DND-41 (cell line): ENCODE data around the gene TCF12.

ENCODE experiments used
- ATAC-seq: fragments of 200-7000 bp; cut with Tn5 transposase; 3 replicates; pipeline ENCODE4 v1.9.1; 2021; ENCODE audit warnings: low read depth; ENCODE audit not compliant: insufficient read depth
- DNase-seq: peaks from one replicate; pipeline ENCODE4 v3.0.0-alpha.2; 2020
- H2AFZ ChIP-seq: 2 replicates; pipeline ENCODE4 v1.6.0; 2012; ENCODE audit warnings: low read depth, low read length
- H3K27ac ChIP-seq: 2 replicates; pipeline ENCODE4 v1.5.1; 2012; ENCODE audit warnings: low read length, inconsistent platforms
- H3K27me3 ChIP-seq: fragments of 200-600 bp; sonication (generic); 2 replicates; pipeline ENCODE4 v1.6.0; 2012; ENCODE audit warnings: low read length, mild to moderate bottlenecking, inconsistent platforms; ENCODE audit not compliant: insufficient read depth, poor library complexity
- H3K36me3 ChIP-seq: 2 replicates; pipeline ENCODE4 v1.5.1; 2012; ENCODE audit warnings: low read length, inconsistent platforms; ENCODE audit not compliant: insufficient read depth
- H3K4me1 ChIP-seq: 2 replicates; pipeline ENCODE4 v1.5.1; 2012; ENCODE audit warnings: mild to moderate bottlenecking, low read length; ENCODE audit not compliant: insufficient read depth
- H3K4me2 ChIP-seq: 2 replicates; pipeline ENCODE4 v1.6.0; 2012; ENCODE audit warnings: mild to moderate bottlenecking, moderate library complexity, low read length, inconsistent platforms; ENCODE audit not compliant: insufficient read depth
- H3K4me3 ChIP-seq, 2 experiments: fragments of 200-600 bp in 1 of 2; shearing (Covaris generic) in 1 of 2; 2 replicates each; pipeline ENCODE4 v1.5.1; 2012 to 2016; ENCODE audit warnings: inconsistent platforms in 2 of 2, low read length in 2 of 2, mild to moderate bottlenecking in 2 of 2, low read depth in 1 of 2, moderate library complexity in 1 of 2
- H3K79me2 ChIP-seq: 2 replicates; pipeline ENCODE4 v1.6.0; 2012; ENCODE audit warnings: low read length, inconsistent platforms; ENCODE audit not compliant: insufficient read depth
- H3K9ac ChIP-seq: 2 replicates; pipeline ENCODE4 v1.6.0; 2012; ENCODE audit warnings: low read depth, mild to moderate bottlenecking, inconsistent platforms, low read length, moderate library complexity
- H3K9me3 ChIP-seq: 2 replicates; pipeline ENCODE4 v1.5.1; 2012; ENCODE audit warnings: low read length, moderate library complexity, mild to moderate bottlenecking, inconsistent platforms; ENCODE audit not compliant: insufficient read depth, severe bottlenecking
- H4K20me1 ChIP-seq: 2 replicates; pipeline ENCODE4 v1.6.0; 2012; ENCODE audit warnings: low read length; ENCODE audit not compliant: insufficient read depth
- CTCF ChIP-seq: IDR thresholded peaks from 2 replicates; pipeline ENCODE4 v1.5.1; 2012; ENCODE audit warnings: borderline replicate concordance, low read length, moderate library complexity, mild to moderate bottlenecking; ENCODE audit not compliant: poor library complexity, severe bottlenecking; ENCODE audit errors: extremely low read depth
- EZH2 ChIP-seq: IDR thresholded peaks from 3 replicates; pipeline ENCODE4 v1.6.1; 2012; ENCODE audit warnings: borderline replicate concordance, low read depth, mild to moderate bottlenecking, moderate library complexity, low read length, inconsistent platforms; ENCODE audit not compliant: severe bottlenecking

Gene TCF12

GRCh38 chr15:56913670-56914069, 4.8 kb upstream of the TCF12 start:
- ATAC-seq: no peak
- H3K4me2 ChIP-seq: no peak overlapping the region
- peaks cover under 1% of the 10 kb centered on the region; the same call in 1 of the 2 replicates for H3K36me3 ChIP-seq

GRCh38 chr15:56915888-56916287, 2.6 kb upstream of the TCF12 start:
- Histone ChIP-seq H3K4me2 (no peak overlapping the region), H4K20me1 (no peaks in the 10 kb centered on the region), H3K27ac (no peak overlapping the region), H3K4me3 (no peak overlapping the region), H3K27me3 (no peaks in the 10 kb centered on the region), H3K4me1 (peaks cover 36% of the 10 kb centered on the region), H2AFZ (no peak overlapping the region), H3K36me3 (peaks cover 19% of the 10 kb centered on the region), H3K9me3 (no peaks in the 10 kb centered on the region), H3K9ac (no peak overlapping the region), H3K79me2 (peaks cover 30% of the 10 kb centered on the region)
- TF ChIP-seq CTCF (no peak), EZH2 (no peak)
- ATAC-seq (no peak), DNase-seq (no peak)

More at GRCh38 chr15:56913670-56914069, 4.8 kb upstream of the TCF12 start:
- no peak overlapping the region for H2AFZ ChIP-seq
- H3K27me3 ChIP-seq: no peaks in the 10 kb centered on the region
- DNase-seq: no peak
- H4K20me1 ChIP-seq: no peaks in the 10 kb centered on the region
- H3K27ac ChIP-seq: no peak overlapping the region
- no peak overlapping the region for H3K4me3 ChIP-seq
- TF ChIP-seq EZH2 (no peak), CTCF (no peak)
- peaks cover 8% of the 10 kb centered on the region for H3K79me2 ChIP-seq
- H3K9me3 ChIP-seq: no peaks in the 10 kb centered on the region
- H3K4me1 ChIP-seq: peaks cover 29% of the 10 kb centered on the region
- H3K9ac ChIP-seq: no peak overlapping the region

- H3K9ac ChIP-seq: no peak overlapping the region
- ATAC-seq (no peak), DNase-seq (no peak)
- peak overlapping the region; percentile 70; the same call in 1 of the 2 replicates for H3K4me2 ChIP-seq
- no peak for TF ChIP-seq EZH2
- no peak for TF ChIP-seq CTCF
- H3K9me3 ChIP-seq: no peaks in the 10 kb centered on the region
- H3K4me1 ChIP-seq: peaks cover 47% of the 10 kb centered on the region
- H4K20me1 ChIP-seq: no peaks in the 10 kb centered on the region
- H3K27ac ChIP-seq: peak overlapping the region; percentile 79; the same call in 1 of the 2 replicates
- H2AFZ ChIP-seq: no peak overlapping the region
- peaks cover 41% of the 10 kb centered on the region for H3K79me2 ChIP-seq
- peak overlapping the region in 1 of 2 experiments; percentile 66; a peak in 1 of 4 replicates for H3K4me3 ChIP-seq
- no peaks in the 10 kb centered on the region for H3K27me3 ChIP-seq
- peaks cover 23% of the 10 kb centered on the region for H3K36me3 ChIP-seq
Observed at GRCh38 chr15:56916825-56917477, 1.5 kb upstream of the TCF12 start.
